Testis (tissue), 2 donors: ENCODE data around the gene HIPK2.

Source experiments
- POLR2A ChIP-seq: fragments of 450-650 bp; IDR thresholded peaks from one replicate; pipeline ENCODE4 v1.6.1; 2017; ENCODE audit warnings: antibody characterized with exemption, mild to moderate bottlenecking, moderate library complexity
- TF ChIP-seq, protein P1 (sequence below), 3 experiments: fragments of 450-650 bp in 2 of 3; fragments of 200-600 bp in 1 of 3; sonication (generic) in 1 of 3; IDR thresholded peaks; one replicate each; pipeline ENCODE4 v1.5.1; 2016 to 2019; ENCODE audit warnings: antibody characterized with exemption in 3 of 3, mild to moderate bottlenecking in 2 of 3, moderate library complexity in 1 of 3

DNA sequence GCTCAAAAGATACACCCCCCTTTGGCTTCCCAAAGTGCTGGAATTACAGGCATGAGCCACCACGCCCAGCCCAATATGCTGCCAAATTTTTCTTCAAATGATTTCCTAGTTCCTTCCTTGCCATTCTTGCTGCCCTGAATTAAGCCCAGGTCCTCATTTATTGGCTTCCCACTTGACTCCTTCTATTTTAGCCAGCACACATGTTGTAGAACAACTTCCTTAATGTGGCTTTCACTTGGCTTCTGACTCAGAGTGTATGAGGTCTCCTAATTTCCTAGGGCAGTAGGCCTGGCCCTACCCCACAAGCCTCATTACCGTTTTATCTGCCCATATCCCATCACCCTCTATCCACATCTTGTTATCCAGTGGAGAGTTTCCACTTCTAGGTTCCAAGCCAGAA, 21.8 kb upstream of the HIPK2 start:
- TF ChIP-seq, protein P1, sequence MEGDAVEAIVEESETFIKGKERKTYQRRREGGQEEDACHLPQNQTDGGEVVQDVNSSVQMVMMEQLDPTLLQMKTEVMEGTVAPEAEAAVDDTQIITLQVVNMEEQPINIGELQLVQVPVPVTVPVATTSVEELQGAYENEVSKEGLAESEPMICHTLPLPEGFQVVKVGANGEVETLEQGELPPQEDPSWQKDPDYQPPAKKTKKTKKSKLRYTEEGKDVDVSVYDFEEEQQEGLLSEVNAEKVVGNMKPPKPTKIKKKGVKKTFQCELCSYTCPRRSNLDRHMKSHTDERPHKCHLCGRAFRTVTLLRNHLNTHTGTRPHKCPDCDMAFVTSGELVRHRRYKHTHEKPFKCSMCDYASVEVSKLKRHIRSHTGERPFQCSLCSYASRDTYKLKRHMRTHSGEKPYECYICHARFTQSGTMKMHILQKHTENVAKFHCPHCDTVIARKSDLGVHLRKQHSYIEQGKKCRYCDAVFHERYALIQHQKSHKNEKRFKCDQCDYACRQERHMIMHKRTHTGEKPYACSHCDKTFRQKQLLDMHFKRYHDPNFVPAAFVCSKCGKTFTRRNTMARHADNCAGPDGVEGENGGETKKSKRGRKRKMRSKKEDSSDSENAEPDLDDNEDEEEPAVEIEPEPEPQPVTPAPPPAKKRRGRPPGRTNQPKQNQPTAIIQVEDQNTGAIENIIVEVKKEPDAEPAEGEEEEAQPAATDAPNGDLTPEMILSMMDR (IDR thresholded peaks at IDR 0.05): no peak
- no peak for TF ChIP-seq POLR2A
